Esophagus squamous epithelium (tissue), 4 donors: ENCODE data around the gene MIA.

Experiments used
- CTCF ChIP-seq, 6 experiments: fragments of 450-650 bp in 4 of 6; fragments of 200-600 bp in 2 of 6; sonication (generic) in 2 of 6; IDR thresholded peaks; one replicate each; pipeline ENCODE4 v1.5.1; 2016 to 2019; ENCODE audit warnings: antibody characterized with exemption in 6 of 6, mild to moderate bottlenecking in 4 of 6, moderate library complexity in 4 of 6
- POLR2A ChIP-seq, 4 donors: fragments of 450-650 bp; IDR thresholded peaks; one replicate each; pipeline ENCODE4 v1.6.1; 2017; ENCODE audit warnings: antibody characterized with exemption in 4 of 4, mild to moderate bottlenecking in 4 of 4, moderate library complexity in 3 of 4

GRCh38 chr19:40742886-40743285 lies 32.4 kb upstream of the MIA start:
- TF ChIP-seq POLR2A (IDR thresholded peaks at IDR 0.05) (no peak), CTCF (IDR thresholded peaks at IDR 0.05) (no peak)
